ENCODE data around the gene MME.

The MME gene

GRCh38 chr3:155079746-155080487 is at the start of gene MME:
Gene MME, plus strand, starts transcription at chr3:155080319. Its CDS starts 3,849 bp downstream, at chr3:155084168.
- DNase-seq = no peak

DNA sequence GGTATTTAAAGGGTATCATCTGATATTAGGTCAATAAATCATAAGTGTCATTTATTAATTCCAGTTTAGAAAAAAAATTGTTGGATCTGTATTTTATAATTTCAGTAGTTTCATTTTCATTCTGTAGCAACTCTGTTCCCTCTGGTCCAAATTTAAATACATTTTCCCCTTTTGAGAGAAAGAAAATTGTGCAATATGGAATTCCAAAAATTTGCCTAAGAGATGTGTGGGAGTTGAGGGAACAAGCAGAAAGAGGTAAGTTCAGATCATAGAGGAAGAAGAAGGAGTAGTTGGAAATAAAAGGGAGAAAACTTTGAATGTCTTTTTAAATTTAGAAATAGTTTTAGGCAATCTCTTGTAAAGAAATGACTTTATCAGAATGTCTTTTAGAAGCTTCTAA is 48.9 kb upstream of the MME start:
- no peak for DNase-seq

DNA sequence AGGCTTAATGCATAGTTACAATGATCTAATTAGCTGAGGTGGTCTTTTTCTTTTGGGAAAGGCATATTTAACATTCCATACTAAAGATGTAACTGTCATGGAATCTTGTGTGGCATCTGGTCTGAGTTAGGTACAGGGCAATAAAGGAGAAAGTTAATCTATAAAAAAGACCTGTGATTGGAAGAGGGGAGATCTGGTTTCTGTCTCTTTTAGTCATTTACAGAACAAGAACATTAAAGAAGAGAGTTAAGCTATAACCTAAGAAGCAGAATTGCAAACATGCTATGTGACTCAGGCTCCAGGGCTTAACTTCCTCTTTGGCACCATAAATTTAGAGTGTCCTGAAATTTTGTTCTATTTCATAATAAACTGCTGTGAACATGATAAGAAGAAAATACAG is 47.2 kb upstream of the MME start:
- DNase-seq = no peak

DNA sequence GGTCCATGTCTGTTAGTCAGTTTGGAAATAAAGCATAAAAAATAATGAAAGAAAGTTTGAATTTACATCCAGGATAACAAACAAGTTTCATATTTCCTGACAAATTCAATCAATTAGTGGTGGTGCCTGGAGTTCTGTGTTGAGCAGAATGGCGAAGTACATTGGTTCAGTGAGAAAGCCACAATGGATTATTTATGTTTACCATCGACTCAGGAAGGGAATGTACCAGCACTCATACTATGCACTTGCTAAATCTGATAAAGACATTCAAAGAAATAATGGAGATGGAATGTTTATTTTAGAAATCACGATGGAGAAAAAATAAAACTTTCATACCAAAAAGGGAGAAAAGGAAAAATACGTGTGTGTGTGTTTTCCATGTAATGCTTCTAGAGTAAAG is 45.3 kb upstream of the MME start:
- no peak for DNase-seq

DNA sequence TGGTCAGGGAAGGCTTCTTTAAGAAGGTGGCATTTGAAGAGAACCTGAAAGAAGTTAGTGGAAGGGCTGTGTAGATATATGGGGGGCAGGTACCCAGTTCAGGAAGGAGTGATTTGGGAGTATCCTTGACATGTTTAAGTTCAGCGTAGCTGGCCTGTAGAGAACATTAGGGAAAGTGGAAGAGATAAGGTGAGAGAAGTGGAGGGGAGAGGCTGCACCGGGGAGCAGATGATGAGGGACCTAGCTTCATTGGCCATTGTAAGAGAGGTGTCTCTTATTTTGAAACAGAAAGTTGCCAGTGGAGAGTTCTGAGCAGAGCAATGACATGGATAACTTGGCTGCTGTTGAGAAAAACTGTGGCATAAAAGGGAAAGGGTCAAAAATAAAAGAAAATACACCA is 44.6 kb upstream of the MME start:
- DNase-seq = no peak

DNA sequence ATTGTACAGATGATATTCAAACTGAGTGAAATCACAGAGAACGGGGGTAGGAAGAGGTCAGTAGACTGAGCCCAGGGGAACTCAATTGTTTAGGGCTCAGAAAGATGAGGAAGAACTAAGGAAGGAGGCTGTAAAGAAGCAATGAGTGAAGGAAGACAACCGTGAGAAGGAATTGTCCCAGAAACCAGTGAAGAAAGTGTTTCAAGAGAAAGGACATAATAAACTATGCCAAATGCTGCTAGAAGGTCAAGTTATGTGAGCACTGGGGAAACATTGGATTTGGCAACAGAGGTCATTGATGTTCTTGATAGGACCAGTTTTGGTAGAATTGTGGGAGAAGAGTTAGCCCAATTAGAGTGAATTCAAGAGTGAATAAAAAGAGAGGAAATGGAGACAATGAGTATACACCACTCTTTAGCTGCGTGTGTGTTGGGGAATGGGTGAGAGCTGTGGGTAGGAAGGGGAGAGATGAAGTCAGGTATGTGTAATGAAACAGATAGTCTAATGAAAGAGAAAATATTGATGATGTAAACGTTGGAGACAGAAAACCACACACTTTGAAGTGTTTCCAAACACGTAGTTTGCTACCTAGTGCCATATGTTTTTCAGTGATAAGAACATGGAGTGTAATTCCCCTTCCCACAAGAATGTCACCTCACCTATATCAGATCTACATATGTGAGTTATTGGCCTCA is 42.5 kb upstream of the MME start:
- DNase-seq = no peak

GRCh38 chr3:155038203-155038554 is 41.9 kb upstream of the MME start:
- DNase-seq = no peak

GRCh38 chr3:155046935-155047334 is 33.2 kb upstream of the MME start:
- DNase-seq = no peak

- no peak for DNase-seq
Measured at GRCh38 chr3:155047672-155048071, 32.4 kb upstream of the MME start.

DNA sequence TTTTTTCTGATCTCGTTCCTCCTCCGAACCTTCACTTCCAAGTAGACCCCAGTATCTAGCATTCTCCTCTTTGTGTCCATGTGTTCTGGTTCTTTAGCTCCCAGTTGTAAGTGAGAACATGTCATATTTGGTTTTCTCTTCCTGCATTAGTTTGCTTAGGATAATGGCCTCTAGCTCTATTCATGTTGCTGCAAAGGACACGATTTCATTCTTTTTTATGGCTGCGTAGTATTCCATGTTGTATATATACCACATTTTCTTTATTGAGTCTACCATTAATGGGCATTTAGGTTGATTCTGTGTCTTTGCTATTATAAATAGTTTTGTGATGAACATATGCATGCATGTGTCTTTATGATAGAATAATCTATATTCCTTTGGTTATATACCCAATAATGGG is 30.2 kb upstream of the MME start:
- DNase-seq = no peak

- DNase-seq = no peak
Measured at GRCh38 chr3:155052470-155052869, 27.6 kb upstream of the MME start.

DNA sequence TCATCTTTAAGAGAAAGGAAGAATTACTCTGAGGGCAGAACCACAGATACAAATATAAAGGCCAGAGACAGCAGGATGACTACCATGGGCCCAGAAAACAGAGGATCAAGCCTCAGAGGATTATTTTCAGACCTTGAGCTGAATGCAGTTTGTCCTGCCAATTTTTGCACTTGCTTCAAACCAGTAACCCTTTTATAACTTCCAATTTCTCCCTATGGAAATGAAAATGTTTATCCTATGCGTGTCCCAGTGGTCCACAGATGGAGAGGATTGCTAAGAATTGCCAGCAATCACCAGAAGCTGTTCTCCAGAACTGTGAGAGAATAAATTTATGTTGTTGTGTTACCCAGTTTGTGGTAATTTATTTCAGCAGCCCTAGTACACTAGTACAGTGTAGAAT is 26.4 kb upstream of the MME start:
- DNase-seq = no peak

DNA sequence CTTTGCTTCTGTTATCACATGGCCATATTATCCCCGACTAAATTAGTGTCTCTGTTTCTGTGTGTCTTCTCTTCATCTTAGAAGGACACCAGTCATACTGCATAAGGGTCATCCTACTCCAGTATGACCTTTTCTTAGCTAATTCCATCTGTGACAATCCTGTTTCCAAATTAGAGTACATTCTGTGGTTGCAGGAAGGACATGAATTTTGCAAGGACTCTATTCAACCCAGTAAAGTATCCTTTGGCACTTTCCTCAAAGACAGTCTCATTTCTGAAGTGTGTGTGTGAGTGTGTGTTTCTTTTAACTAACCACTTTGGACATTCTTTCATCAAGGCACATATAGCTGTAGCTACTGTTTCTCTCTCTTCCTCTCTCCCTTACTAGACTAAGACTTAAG is 15.2 kb upstream of the MME start:
- no peak for DNase-seq

- no peak for DNase-seq
Measured at GRCh38 chr3:155065537-155065936, 14.6 kb upstream of the MME start.

DNA sequence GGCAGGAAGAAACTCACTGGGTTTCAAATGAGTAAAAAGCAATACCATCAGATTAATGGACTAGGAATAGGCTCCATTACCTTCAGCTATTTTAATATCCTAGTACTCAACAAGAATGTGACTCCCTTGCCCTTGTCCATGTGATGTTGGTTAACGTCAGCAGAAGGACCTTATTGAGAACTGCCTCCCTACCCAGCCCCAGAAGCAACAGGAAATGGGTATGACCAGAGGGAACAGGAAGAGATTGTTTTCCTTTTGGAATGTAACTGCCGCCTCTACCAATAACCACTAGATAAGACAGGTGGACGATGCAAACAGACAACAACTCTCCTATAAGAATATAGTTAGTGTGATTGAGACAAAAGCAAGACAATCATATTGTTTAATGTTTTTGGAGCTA is 10.4 kb upstream of the MME start:
- DNase-seq = no peak

DNA sequence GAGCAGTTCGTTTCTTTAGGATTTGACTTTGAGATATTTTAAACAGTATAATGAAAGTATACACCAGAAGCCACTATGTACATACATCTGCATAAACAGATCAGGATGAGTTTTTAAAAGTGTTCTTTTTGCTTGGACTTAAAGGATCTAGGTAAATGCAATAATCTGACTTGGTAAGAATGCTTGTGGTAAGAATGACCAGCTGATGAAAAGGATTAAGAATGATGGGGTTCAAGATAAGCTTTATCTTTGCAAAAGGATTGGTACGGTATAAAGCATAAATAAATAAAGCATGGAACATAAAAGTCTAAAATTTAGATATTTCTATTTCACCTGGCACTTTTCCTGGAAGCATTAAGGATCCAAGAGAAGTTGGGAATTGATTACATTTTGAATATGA is 9.8 kb upstream of the MME start:
- no peak for DNase-seq

DNA sequence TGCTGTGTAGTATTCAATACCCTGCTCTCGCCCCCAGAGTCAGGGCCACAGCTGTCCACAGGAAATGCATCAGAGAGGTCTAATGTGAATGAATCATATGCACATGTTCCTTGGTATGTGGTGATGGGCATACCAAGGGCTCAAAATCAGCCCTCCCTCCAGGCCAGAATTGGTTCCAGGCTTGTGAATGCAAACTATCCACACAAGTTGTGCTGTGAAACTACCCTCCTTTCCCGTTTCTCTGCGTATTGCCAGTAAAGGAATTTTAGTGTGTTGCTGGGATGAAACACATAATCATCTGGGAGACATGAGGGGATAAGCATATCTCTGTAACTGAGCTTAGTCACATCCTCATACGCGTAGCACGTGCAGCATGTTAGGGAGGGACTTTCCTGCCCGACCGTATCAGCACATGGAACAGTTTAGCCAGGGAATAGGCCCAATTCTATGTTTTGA is 9.2 kb upstream of the MME start:
- no peak for DNase-seq

DNA sequence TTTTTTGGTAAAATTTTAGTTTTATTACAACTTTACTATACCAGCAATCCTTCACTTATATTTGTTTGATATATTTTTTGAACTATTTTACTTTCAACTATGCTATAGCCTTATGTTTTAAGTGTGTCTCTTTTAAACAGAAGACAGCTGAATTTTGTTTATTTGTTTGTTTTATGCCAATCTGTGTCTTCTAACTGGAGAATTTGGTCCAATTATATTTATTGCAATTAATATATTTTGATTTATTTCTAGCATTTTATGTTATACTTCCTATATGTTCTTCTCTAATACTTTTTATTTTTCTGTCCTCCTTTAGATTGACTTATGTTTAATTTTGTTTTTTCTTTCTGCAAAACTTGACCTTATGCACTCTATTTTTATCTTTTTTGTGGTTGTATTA is 4.9 kb upstream of the MME start:
- no peak for DNase-seq

DNA sequence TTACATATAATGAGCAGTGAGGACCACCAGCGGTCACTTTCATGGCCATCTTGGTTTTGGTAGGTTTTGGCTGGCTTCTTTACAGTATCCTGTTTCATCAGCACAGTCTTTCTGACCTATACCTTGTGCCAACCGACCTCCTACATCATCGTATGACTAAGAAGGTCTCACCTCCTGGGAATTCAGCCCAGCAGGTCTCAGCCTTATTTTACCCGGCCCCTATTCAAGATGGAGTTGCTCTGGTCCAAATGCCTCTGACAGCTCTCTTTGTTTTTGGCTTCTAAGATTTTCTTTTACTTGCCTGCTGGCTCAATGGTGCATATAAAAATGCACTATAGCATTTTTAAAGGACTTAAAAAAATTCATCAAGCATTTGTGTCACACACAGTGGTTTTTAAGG is 3.2 kb upstream of the MME start:
- DNase-seq = no peak

GRCh38 chr3:155078711-155079467 is 1.2 kb upstream of the MME start:
- DNase-seq = no peak

- no peak for DNase-seq
Measured at GRCh38 chr3:155079468-155079745, 712 bp upstream of the MME start.

- no peak for DNase-seq
Measured at GRCh38 chr3:155080692-155081091, 573 bp downstream of the MME start.

DNA sequence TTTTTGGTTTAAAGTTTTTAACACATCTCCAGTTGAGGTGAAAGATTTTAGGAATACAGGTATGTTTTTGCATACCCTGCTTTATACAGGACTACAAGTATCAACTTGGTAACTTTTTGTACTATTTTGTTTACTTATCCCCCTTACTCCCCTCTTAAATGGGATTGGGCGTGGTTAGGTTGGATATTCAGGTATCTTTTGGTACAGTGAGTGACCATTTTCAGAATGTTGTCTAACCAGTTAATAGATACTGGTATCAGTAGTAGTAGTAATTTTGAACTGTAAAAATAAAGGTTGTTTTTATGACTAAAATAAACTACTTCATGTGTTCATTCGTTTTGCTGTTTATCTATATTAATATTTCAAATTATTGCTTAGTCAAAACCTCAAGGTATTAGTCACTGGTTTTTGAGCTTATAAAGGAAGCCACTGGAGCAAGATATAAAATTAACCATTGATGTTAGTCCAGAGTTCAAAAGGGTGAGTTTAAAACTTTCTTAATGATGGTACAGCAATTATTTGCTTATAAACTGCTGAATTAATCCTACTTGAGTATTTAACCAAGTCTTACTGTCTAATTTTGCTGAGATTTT is 3.3 kb downstream of the MME start:
- DNase-seq = no peak

- no peak for DNase-seq
Measured at GRCh38 chr3:155084567-155084966, 4.4 kb downstream of the MME start.

All from CD4-positive, alpha-beta T cell treated with Interleukin-12 subunit alpha and Interleukin-12 subunit beta, for 1 hour (primary cell).